NCI-H1105 treated with DMSO at 0.1 percent for 48 hours (cell line): ENCODE measurements around the gene ESRRB.

Source experiments
- DNase-seq: peaks from one replicate; lab custom pipeline; 2025; lab: John Stamatoyannopoulos, UW

Gene ESRRB

DNA sequence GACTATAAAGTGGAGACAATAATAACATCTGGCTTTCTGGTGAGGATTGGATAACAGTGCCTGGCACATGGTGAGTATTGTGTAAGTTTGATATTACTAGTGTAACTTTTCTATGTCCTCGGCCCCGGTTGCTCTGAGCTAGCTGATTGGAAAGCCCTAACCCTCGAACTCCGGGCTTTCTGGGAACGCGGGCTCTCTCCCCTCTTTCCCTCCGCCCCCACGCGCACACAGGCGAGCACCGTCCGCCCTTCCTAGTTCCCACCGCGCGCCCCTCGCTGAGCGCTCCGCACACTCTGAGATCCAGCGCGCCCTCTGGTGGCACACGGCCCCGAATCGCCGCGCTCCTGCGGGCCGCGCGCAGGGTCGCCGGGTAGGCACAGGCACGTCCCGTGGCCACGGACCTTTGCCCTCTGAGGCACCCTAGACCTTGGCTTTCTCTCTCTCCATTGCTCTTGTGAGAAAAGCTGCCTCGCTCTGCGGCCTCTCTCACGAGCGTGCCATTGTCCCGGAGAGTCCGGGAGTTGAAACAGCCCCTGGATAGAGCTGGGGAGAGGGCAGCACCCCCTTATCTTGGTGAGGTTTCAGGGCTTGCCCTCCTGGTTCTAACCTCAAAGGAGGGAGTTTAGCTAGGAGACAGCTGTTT lies 23.2 kb upstream of the ESRRB start:
- DNase-seq = peak; percentile 39

DNA sequence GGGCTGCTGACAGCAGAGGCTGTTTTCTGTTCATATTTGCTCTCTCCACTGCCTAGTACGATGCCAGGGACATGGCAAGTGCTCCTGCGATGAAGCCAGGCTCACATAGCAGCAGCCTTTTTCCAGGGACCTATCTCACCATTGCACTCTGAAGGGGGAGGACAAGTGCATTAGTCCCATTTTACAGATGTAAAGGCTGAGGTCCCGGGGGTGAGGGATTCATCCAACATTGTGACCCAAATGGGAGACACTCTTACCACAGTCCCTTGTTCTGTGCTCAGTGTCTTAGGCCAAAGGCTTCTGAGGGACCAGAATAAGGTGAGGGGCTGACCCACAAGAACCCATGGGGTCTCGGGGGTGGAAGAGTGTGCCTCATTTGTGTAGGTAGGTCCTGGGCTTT lies 21.6 kb upstream of the ESRRB start:
- no peak for DNase-seq

DNA sequence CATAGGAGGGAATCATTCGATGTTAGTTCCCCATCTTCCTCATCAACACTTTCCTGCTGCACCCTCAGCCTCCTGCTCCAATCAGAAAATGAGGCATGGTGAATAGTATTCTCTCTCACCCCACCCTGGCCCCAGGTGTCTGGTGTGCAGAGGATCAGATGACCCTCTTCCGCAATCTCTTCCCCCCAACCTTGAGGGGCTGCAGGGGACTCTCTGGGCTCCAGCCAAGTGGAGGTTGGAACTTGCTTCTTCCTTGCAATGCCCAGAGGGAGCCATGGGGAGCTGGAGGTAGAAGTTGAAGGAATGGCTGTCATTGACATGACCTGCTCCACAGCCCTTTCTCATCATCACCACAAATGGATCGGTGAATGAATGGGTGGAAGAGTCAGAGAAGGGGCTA lies 20.2 kb upstream of the ESRRB start:
- DNase-seq = no peak

DNA sequence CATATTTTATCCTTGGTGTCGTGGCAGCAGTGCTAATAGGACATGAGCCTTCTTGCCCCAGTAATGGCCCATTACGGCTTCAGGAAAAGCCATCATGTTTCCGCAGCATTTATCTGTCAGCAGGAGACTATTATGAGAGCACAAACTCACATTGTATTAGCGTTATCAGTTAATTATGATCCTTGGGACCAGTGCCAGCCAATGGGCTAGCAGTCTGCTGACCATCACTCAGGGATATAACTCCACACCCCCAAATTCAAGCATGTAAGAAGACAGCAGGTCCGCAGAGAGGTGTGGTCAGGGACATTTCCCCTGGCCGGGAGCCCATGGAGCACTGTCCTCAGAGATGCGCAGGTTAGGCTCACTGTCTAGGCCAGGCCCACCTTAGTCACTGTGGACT lies 4.9 kb upstream of the ESRRB start:
- DNase-seq = no peak

DNA sequence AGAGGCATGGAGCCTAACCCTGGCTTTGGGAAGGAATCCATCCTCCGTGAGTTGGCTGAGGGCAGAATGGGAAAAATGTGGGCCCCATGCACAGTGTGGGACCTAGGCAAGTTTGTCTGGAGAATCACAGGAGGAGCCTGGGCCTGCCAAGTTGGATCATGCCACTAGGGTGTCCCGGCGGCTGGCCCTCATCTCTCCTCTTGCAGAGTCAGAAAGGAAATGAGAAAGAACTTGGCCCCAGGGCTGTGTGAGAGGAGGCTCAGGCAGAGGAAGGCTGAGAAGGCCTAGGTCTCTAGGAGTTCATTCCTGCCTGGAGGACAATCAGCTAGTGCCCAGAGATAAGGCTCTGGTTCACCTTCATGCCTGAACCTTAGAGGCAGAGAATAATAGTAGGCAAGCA lies 2.5 kb upstream of the ESRRB start:
- DNase-seq = no peak

DNA sequence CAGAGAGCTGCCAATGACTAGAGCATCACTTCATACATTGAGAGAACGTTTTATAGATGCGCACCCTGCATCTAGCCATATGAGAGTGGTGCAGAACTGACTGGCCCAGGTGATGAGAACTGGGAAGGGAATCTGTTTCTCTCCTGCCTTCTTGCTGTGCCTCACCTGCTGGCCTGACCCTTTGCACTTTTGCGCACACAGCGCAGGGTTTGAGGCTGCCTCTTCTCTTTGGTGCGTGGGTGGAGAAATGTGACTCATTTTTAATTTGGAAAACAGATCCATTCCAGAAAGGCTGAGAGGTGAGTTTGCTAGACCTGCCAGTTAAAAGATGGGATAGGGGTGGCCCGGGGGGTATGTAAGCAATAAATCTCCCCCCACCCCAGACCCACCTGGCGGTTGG lies 453 bp upstream of the ESRRB start:
- DNase-seq = no peak

DNA sequence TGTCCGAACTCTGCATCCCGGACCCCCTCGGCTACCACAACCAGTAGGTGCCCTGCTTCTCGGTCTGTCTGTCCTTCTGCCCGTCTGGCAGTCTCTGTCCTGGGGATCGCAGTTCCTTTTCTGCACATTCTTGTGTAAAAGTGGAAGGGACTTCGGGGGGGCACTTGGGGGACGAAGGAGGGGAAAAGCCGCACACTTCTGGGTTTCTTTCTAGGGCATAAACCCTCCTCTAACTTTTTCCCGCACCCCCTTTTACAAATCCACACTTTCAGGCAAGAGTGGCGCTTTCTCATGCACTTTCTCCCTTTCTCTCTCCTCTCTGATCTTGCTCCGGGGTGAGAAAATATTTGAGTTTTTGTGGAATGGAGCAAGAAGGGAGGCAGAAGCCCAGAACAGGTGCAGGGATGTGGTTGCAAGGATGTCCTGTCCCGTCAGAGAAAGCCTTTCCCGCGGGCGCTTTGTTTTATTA lies 506 bp downstream of the ESRRB start:
- no peak for DNase-seq

DNA sequence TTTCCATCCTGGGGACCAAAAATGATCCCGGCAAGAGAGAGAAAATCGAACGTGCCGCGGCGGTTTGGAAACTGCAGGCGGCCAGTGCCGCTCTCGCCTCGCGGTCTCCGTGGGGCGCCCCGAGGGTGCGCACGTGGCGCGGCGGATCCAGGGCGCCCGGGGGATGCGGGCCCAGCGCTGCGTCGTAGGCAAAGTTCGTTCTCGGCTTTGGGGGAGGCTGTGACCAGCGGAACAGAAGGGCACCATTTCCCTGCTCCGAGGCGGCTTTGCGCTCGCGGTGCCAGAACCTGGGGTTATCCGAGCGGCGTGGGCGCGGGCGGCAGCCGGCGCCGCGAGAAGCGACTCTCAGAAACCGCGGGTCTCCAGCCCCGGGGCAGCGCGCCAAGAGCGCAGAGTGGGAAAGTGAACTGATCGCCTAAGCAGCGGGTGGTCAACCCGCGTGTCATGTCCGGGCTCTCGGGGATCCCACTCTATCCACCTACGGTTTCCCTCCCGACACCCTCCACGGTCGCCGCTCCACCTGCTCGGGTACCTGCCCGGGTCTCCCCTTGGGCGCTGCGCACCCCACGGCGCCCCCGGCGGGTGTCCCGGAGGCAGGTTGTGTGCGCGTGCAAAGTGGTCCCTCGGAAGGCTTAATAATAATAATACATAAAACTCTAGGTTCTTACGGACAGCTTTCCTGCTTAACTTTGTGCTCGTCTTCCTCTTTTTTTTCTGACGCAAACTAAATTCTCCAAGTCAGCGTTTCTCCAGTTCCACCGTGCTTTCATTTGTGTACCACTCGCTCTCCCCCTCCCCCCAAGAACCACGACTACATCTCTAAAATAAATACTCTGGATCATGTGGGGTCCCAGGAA lies 1.2 kb downstream of the ESRRB start:
- no peak for DNase-seq

DNA sequence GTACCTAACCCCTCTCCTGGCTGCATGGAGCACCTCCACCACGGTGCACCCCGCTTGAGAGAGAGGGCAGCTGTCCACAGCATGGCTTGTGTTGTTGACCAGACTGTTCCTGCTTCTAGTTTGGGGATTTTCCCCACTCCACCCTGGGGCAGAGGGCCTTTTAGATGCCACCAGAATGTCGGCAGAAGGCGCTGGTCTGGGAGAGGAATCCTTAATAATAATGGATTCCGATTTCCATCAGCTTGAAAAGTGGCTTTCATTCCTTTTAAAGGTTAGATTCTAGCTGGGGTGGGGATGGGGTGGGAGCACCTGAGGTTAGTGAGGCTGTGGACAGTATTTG lies 1.8 kb downstream of the ESRRB start:
- DNase-seq = no peak

DNA sequence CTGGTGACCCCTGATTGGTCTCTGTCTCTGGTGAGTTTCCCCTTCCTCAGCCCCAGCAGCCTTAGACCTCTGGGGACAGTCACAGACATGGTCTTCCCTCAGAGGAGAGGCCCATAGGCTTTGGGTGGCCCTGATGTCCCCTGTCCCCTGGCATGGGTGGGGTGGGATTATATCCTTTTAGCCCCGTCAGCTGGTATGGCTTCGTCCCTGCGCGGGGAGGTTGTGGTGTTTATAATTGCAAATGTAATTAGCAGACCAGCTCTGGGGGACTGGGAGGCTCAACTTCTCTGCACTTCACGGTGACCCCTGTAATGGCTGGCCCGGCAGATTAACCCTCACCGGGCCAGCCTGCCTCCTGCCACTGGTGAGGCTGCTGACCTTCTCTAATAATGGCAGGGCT lies 5.1 kb downstream of the ESRRB start:
- DNase-seq = no peak

DNA sequence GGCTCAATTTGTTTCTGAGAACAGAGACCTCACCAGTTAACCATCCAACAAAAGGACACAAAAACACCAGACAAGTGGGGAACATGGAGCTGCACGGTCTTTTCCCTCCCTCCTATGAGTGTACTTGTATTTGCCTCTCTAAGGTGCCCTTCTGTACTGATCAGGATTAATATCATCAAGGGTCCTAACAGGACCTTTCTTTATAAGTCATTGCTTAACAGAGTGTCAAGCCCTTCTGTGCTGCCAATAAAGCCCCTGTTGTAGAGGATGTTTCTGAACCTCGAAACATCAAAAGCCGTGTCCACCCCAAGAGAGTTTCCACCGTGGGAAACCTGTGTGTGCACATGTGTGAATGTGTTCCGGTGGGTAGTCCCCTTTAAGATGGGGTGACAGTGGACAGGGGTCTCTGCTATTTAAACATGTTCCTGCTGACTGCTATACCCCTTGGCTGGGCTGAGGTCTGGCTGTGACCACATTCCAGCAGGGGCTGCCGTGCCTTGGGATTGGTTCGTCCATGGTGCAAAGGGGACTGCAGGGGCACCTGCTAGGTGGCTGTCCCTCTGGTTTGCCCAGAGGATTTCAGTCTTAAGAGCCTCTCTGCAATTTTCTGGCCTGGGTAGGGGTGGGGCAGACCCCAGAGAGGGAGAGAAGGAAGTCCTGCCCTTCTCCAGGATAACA lies 6.0 kb downstream of the ESRRB start:
- DNase-seq = no peak

DNA sequence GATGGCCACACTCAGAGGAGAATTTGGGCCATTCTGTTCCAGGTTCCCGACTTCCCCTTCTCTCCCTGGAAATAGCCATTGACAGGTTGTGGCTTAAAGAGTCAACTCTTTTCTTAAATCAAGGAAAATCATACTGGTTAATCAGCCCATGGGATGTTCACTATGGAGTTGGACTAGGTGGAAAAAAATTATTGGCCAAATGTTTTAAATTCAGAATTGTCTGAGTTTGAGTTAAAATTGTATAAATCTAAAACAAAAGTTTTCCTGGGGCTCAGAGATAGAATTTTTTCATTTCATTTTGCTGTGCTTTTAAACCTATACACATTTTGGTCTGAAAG lies 6.5 kb downstream of the ESRRB start:
- DNase-seq = no peak

DNA sequence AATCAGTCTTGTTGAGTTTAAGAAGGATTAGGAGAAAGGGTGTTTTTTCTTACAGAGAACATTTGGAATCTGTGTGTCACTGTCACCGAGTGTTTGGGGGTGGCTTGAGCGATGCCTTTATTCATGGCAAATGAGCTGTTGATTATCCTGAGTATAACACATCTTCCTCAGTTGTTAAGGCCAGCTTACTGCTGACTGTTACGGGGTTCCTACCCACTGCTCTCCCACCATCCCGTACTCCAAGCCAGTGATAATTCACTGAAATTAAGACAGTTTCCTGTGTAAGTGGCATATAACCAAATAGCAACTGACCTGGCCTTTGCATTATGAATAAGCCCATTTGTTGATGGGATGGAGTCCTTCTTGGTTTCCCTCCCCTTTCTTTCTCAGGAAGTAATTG lies 9.5 kb downstream of the ESRRB start:
- DNase-seq = no peak

DNA sequence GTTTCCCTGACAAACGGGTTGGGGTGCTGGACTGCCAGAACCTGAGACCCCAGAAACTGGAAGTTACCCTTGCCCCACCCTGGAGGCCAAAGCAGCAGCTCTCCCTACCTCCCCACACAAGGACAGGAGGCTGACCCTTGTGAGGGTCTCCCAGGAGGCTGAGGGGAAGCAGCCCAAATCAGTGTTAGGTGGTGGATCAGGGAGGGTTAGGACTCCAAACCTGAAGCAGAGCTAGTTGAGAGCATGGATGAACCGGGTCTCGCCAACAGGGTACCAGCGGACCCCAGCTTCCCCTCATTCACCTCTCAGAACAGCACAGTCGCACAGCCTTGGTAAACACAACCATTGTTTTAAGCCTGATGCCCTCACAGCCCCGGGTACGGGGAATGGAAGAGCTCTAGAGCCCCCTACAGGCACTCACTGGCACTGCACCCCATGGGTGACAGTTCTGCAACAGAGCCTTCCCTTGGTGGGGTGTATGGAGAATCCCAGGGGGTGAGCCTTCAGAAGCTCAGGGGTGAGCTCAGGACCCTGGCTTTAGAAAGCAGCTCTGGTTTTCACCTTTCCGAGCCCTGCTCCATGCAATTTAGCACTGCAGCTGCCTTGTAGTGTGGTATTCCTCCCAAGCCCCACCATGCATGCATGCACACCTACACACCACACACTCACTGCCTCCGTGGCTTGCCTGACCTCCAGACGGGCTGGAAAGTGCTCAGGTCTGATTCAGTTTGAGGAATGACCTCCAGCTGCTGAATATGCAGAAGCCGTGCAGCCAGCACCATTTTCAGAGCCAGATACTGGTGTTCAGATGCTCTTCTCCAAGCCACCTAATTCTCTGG lies 11.2 kb downstream of the ESRRB start:
- peak; percentile 68 for DNase-seq

DNA sequence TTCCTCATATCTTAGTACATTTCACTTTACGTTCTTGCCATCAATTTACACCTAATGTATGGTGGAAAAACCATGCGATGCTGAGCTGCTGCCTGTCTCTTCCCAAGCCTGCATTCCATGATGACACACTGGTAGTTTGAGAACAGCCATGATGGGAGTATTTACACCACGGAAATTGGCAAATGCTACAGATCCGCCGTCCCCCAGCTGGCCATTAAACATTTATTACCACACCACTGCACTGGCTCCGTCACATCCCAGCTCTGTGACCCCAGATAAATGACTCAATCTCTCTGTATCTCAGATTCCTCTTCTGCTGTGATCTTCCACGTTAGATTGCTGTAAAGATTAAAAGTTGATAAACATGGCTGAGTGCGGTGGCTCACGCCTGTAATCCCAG lies 13.9 kb downstream of the ESRRB start:
- no peak for DNase-seq

DNA sequence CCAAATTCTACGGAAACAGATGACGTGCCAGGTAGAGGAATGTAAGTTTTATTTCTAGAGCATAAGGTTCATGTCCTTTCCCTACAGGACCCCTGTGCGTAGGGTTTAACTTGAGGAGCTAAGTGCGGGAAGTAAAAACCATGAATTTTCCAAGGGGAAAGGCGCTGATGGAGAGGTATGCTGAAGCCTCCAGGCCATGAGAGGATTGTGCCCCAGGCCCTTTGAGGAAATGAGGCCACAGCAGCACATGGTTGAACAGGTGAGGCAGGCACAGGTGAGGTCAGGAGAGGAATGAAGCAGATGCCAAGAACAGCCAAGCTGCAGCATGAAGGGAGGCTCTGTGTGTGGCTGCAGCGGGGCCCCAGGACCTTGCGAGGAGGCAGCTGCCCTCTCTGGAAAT lies 14.7 kb downstream of the ESRRB start:
- DNase-seq = no peak

DNA sequence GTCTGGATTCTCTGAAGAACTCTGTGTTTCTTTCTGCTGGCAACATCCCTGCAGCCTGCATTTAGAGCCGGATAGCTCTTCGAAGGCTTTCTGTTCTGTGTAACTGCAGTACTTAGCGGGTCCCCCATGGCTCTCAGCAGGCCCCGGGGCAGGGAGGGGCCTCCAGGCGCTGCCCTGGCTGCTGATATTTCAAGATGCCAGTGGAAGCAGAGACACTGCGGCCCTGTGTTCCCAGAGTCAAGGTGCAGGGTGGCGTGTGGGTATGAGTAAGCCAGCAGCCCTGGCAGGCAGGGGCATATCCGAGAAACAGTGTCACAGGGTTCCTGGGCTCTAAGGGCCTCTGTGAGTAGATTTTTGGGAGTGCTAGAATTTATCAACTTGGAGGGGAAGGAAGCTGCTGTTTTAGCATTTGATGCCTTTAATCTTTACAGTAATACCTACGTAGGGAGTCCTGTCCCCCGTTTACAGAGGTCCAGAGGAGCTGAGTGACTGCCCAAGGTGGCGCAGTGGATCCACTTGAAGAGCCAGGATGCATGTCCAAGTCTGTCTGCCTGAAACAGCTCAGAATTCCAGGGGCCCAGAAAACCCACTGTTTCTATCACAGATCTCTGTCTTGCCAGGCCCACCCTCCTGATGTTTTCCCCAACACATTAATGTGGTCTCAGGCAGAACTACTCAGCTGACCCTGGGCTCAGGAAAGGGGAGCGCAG lies 16.2 kb downstream of the ESRRB start:
- no peak for DNase-seq

DNA sequence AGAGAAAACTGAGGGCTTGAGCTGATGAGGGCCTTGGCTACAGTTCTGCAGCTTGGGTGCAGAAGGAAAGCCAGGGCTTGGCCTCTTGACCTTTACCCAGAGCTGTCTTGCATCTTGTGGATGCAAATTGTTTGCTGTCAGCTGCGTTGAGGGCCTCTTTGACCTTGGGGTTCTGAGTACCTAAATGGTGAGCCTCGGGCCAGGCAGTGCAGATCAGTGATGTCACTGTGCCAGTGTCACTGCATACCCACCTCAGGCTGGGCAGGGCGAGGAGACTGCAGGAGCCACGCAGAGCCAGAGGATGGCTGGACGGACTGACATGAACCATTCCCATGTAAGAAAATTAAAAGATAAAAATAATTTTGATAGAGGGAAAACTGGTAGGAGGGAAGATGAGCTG lies 18.6 kb downstream of the ESRRB start:
- DNase-seq = no peak

DNA sequence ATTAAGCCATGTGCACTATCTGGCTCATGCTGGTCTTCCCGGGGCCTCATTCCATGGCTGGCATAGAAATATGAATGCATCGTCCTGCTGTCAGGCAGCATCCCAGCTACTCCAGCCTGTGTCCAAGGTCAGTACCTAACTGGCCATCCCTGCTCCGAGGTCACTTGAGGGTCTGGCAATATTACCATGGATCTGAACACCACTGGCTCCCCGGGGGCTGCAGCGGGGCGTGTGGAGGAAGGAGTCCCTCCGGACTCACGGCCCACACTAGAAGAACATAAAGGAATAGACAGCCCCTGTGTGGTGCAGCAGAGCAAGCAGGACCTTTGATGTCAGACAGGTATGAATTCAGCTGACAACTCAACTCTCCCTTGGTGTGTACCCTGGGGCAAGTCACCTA lies 19.2 kb downstream of the ESRRB start:
- no peak for DNase-seq

DNA sequence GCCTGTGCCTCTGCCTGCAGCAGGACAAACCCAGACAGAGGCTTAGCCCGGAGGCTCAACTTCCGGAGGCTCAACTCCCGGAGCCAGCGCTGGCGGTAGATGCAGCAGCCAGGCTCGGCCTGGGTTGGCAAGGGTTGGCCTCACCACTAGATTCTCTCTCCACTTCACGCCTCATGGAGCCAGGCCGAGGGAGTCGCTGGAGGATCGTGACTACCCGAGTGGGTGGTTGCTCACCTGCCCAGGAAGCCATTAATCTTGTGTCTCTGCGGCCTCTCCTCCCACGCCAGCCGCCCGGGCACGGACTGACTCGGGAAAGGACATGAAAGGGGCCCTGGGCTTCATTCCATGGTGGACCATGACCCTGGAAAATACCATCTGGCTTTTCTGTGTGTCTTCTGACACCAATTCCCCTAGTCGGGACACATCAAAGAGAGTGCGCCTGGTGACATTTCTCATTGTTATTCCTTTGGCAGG lies 20.8 kb downstream of the ESRRB start:
- DNase-seq = no peak

DNA sequence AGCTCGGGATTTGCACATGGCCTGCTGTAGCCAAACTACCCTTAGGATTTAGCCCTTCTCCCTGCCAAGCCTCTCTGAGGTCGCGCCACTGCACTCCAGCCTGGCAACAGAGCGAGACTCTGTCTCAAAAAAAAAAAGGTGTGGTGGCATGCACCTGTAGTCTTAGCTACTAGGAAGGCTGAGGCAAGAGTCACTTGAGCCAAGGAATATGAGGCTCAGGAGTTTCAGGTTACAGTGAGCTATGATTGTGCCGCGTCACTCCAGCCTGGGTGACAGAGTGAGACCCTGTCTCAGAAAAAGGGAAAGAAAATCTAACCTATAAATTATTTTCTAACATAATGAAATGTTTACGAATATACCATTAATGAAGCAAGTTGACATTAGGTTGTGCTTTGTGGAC lies 29.7 kb downstream of the ESRRB start:
- no peak for DNase-seq
